A673 (cell line): ENCODE data around the gene PSMC4. TPM values are rescaled to one million over a fixed set of nuclear protein-coding genes. Genes with fewer than 3 reads are reported as not detected.

ENCODE experiments used
- BruUV-seq: library from RNA; stranded (reverse); fragments of 400-500 nt; replicated peaks from 2 replicates; lab custom pipeline; 2021; lab: Mats Ljungman, UMichigan
- CTCF ChIA-PET: fragments of 300-600 bp; sonication (Branson Sonifier 250); formaldehyde crosslinking; loops from one replicate; lab custom pipeline; 2022; ENCODE audit warnings: antibody characterized with exemption; lab: Charles Lee
- POLR2A ChIA-PET: fragments of 300-600 bp; sonication (Branson Sonifier 250); formaldehyde crosslinking; loops from one replicate; lab custom pipeline; 2022; ENCODE audit warnings: antibody characterized with exemption; ENCODE audit not compliant: low non-redundant PET; lab: Charles Lee
- DNase-seq: peaks from one replicate; pipeline ENCODE4 v3.0.0-alpha.2; 2015; ENCODE audit warnings: low spot score
- H3K27ac ChIP-seq: fragments of 200-600 bp; sonication (generic); 2 replicates; pipeline ENCODE4 v1.5.1; 2016; ENCODE audit warnings: mixed run types, low read depth, mild to moderate bottlenecking, mixed read lengths, antibody characterized with exemption, low read length; ENCODE audit not compliant: poor library complexity, severe bottlenecking
- H3K27me3 ChIP-seq: fragments of 200-600 bp; sonication (generic); replicated peaks from 2 replicates; pipeline ENCODE4 v1.6.1; 2017; ENCODE audit warnings: mixed run types, low read depth, mild to moderate bottlenecking, mixed read lengths, antibody characterized with exemption, low read length; ENCODE audit not compliant: insufficient read depth, poor library complexity
- H3K36me3 ChIP-seq: fragments of 200-600 bp; sonication (generic); 2 replicates; pipeline ENCODE4 v1.6.1; 2016; ENCODE audit warnings: mixed run types, mild to moderate bottlenecking, mixed read lengths, antibody characterized with exemption, low read length; ENCODE audit not compliant: insufficient read depth, poor library complexity, severe bottlenecking
- H3K4me1 ChIP-seq: fragments of 200-600 bp; sonication (generic); 2 replicates; pipeline ENCODE4 v1.6.1; 2017; ENCODE audit warnings: mixed run types, mild to moderate bottlenecking, mixed read lengths, antibody characterized with exemption, low read length; ENCODE audit not compliant: insufficient read depth, poor library complexity, severe bottlenecking
- H3K4me3 ChIP-seq: fragments of 200-600 bp; sonication (generic); 2 replicates; pipeline ENCODE4 v1.5.1; 2016; ENCODE audit warnings: low read depth, mixed run types, mild to moderate bottlenecking, mixed read lengths, low read length; ENCODE audit not compliant: poor library complexity, severe bottlenecking
- H3K9me3 ChIP-seq: fragments of 200-600 bp; sonication (generic); 2 replicates; pipeline ENCODE4 v1.6.1; 2016; ENCODE audit warnings: mixed run types, low read depth, mild to moderate bottlenecking, mixed read lengths, antibody characterized with exemption, low read length; ENCODE audit not compliant: poor library complexity, severe bottlenecking
- EZH2 ChIP-seq: fragments of 200-600 bp; sonication (generic); IDR thresholded peaks from 2 replicates; pipeline ENCODE4 v1.6.1; 2017; ENCODE audit warnings: borderline replicate concordance, low read depth, mild to moderate bottlenecking, mixed read lengths, antibody characterized with exemption, low read length; ENCODE audit not compliant: poor library complexity, severe bottlenecking
- intact Hi-C: fragments of 100-400 bp; cut with micrococcal nuclease; formaldehyde crosslinking; loops from one replicate; pipeline ENCODE4 v1.10.0; 2022; ENCODE audit not compliant: unreplicated experiment
- total RNA-seq: library from RNA; stranded (reverse); gene quantifications from 2 replicates; pipeline ENCODE4 v1.2.3, GENCODE V29; 2021
- TF ChIP-seq, protein P1 (sequence below): fragments of 300-800, 200-600 bp; sonication (generic); conservative IDR thresholded peaks from 2 replicates; pipeline ENCODE4 v1.5.1; 2017; ENCODE audit warnings: low read depth, mild to moderate bottlenecking, antibody characterized with exemption, low read length, moderate library complexity, mixed read lengths

Gene PSMC4
- total RNA-seq, 1 experiment from 2014 or later = 291 TPM

DNA sequence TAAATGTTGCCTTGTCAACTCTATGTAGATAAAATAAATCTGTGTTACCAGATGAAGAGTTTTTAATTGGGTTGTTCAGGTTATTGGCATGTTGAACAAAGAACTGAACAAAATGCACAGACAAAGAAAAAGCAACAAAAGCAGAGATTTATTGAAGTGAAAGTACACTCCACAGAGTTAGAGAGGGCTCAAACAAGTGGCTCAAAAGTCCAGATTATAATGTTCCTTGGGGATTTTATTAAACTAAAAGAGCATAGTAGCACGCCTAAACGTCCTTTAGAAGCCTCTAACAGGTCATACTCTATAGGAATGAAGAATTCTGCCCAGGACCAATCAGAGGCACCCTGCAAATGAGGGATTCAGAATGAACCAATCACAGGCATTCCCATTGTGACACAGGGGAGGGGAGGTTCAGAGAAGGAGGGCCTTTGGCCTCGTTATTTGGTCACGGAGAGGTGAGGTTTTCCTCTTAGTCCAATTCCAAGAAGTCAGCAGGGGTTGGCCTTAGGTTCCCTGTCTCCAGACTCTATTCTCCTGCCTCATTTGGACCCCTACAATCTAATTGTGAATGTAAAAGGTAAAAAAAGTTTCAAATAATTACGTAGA lies 12.8 kb downstream of the PSMC4 start:
- ChIA-PET POLR2A (no interaction called here), CTCF (no interaction called here)
- Histone ChIP-seq H3K27ac (no peak overlapping the region), H3K9me3 (peaks cover 34% of the 10 kb centered on the region), H3K4me3 (no peak overlapping the region), H3K4me1 (no peaks in the 10 kb centered on the region), H3K27me3 (no peaks in the 10 kb centered on the region), H3K36me3 (peaks cover 51% of the 10 kb centered on the region)
- intact Hi-C loops = no loop called here
- DNase-seq = no peak
- BruUV-seq = no TSS peak
- TF ChIP-seq, protein P1, sequence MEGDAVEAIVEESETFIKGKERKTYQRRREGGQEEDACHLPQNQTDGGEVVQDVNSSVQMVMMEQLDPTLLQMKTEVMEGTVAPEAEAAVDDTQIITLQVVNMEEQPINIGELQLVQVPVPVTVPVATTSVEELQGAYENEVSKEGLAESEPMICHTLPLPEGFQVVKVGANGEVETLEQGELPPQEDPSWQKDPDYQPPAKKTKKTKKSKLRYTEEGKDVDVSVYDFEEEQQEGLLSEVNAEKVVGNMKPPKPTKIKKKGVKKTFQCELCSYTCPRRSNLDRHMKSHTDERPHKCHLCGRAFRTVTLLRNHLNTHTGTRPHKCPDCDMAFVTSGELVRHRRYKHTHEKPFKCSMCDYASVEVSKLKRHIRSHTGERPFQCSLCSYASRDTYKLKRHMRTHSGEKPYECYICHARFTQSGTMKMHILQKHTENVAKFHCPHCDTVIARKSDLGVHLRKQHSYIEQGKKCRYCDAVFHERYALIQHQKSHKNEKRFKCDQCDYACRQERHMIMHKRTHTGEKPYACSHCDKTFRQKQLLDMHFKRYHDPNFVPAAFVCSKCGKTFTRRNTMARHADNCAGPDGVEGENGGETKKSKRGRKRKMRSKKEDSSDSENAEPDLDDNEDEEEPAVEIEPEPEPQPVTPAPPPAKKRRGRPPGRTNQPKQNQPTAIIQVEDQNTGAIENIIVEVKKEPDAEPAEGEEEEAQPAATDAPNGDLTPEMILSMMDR = no peak
- TF ChIP-seq EZH2 = no peak

DNA sequence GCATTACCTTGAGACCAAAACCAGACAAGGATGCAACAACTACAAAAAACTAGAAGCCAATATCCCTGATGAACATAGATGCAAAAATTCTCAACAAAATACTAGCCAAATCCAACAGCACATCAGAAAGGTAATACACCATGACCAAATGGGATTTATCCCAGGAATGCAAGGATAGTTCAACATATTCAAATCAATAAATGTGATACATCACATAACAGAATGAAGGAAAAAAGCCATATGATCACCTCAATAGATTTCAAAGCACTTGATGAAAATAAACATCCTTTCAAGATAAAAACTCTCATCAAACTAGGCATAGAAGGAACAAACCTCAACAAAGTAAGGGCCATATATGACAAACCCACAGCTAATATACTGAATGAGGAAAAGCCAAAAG lies 15.7 kb downstream of the PSMC4 start:
- no peak for TF ChIP-seq EZH2
- TF ChIP-seq, protein P1 = no peak
- BruUV-seq = no TSS peak
- Histone ChIP-seq H3K27me3 (no peaks in the 10 kb centered on the region), H3K4me1 (no peaks in the 10 kb centered on the region), H3K27ac (no peak overlapping the region), H3K9me3 (peaks cover 34% of the 10 kb centered on the region), H3K36me3 (peaks cover 25% of the 10 kb centered on the region), H3K4me3 (no peak overlapping the region)
- POLR2A ChIA-PET = no interaction called here
- no peak for DNase-seq
- CTCF ChIA-PET = no interaction called here
- intact Hi-C loops = no loop called here

DNA sequence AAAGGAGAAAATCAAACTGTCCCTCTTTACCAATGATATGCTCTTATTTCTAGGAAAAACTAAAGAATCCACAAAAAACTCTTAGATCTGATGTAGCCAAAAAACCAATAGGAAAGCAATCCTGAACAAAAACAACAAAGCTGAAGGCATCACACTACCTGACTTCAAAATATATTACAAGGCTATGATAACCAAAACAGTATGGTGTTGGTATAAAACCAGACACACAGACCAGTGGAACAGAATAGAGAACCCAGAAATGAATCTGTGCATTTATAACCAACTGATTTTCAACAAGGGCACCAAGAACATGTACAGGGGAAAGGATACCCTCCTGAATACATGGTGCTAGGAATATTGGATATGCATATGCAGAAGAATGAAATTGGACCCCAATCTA lies 16.2 kb downstream of the PSMC4 start:
- DNase-seq = no peak
- BruUV-seq = no TSS peak
- intact Hi-C loops = no loop called here
- Histone ChIP-seq H3K36me3 (peaks cover 20% of the 10 kb centered on the region), H3K27ac (no peak overlapping the region), H3K4me1 (no peaks in the 10 kb centered on the region), H3K27me3 (no peaks in the 10 kb centered on the region), H3K4me3 (no peak overlapping the region), H3K9me3 (peaks cover 34% of the 10 kb centered on the region)
- ChIA-PET CTCF (no interaction called here), POLR2A (no interaction called here)
- TF ChIP-seq, protein P1 = no peak
- TF ChIP-seq EZH2 = no peak
